ENCODE data around the gene HTR1A.
A peak's percentile ranks its signal among the peaks of the same experiment; 100 is the strongest.

HTR1A gene

GRCh38 chr5:63962279-63962678 lies at the start of gene HTR1A:
Gene HTR1A (minus strand): TSS chr5:63962445. CDS start chr5:63961719, 726 bp downstream.
- no peak for DNase-seq (ENCODE audit: low spot score)

- DNase-seq (ENCODE audit: low spot score), result no peak
Observed at GRCh38 chr5:64003966-64004365, 41.7 kb upstream of the HTR1A start.

- DNase-seq (ENCODE audit: low spot score), result no peak
Observed at GRCh38 chr5:64000096-64000495, 37.9 kb upstream of the HTR1A start.

GRCh38 chr5:63987053-63987452 lies 24.8 kb upstream of the HTR1A start:
- no peak for DNase-seq (ENCODE audit: low spot score)

- no peak for DNase-seq (ENCODE audit: low spot score)
Observed at GRCh38 chr5:63981864-63982263, 19.6 kb upstream of the HTR1A start.

- DNase-seq (ENCODE audit: low spot score), result no peak
Observed at GRCh38 chr5:63963926-63964325, 1.7 kb upstream of the HTR1A start.

GRCh38 chr5:63963080-63963735 lies 963 bp upstream of the HTR1A start:
- peak; percentile 55 for DNase-seq (ENCODE audit: low spot score)

GRCh38 chr5:63961598-63962161 lies 565 bp downstream of the HTR1A start:
- DNase-seq (ENCODE audit: low spot score), result no peak

- no peak for DNase-seq (ENCODE audit: low spot score)
Observed at GRCh38 chr5:63961125-63961597, 1.1 kb downstream of the HTR1A start.

GRCh38 chr5:63960646-63961045 lies 1.6 kb downstream of the HTR1A start:
- DNase-seq (ENCODE audit: low spot score), result no peak

GRCh38 chr5:63959177-63959982 lies 2.9 kb downstream of the HTR1A start:
- no peak for DNase-seq (ENCODE audit: low spot score)

GRCh38 chr5:63958654-63959053 lies 3.6 kb downstream of the HTR1A start:
- no peak for DNase-seq (ENCODE audit: low spot score)

GRCh38 chr5:63957617-63958016 lies 4.6 kb downstream of the HTR1A start:
- no peak for DNase-seq (ENCODE audit: low spot score)

GRCh38 chr5:63953217-63953616 lies 9.0 kb downstream of the HTR1A start:
- no peak for DNase-seq (ENCODE audit: low spot score)

- DNase-seq (ENCODE audit: low spot score), result no peak
Observed at GRCh38 chr5:63935103-63935502, 27.1 kb downstream of the HTR1A start.

GRCh38 chr5:63931836-63932235 lies 30.4 kb downstream of the HTR1A start:
- no peak for DNase-seq (ENCODE audit: low spot score)

- no peak for DNase-seq (ENCODE audit: low spot score)
Observed at GRCh38 chr5:63928451-63928850, 33.8 kb downstream of the HTR1A start.

GRCh38 chr5:63923914-63924313 lies 38.3 kb downstream of the HTR1A start:
- DNase-seq (ENCODE audit: low spot score), result no peak

- DNase-seq (ENCODE audit: low spot score), result no peak
Observed at GRCh38 chr5:63919763-63920478, 42.3 kb downstream of the HTR1A start.

GRCh38 chr5:63916786-63917185 lies 45.5 kb downstream of the HTR1A start:
- DNase-seq (ENCODE audit: low spot score), result no peak

GRCh38 chr5:63911871-63912270 lies 50.4 kb downstream of the HTR1A start:
- DNase-seq (ENCODE audit: low spot score), result no peak

Data from HuH-7 (cell line).